LoVo (cell line): Measurements from ENCODE around the gene GNB1.
"Not testable (repeated sequence)": the region's sequence is repeated elsewhere in the genome, so short reads cannot be mapped to it uniquely, and the experiment has no call there.

Experiments used
- DNase-seq: peaks from one replicate; pipeline ENCODE4 v3.0.0-alpha.2; 2016; ENCODE audit warnings: low spot score

The GNB1 gene

DNA sequence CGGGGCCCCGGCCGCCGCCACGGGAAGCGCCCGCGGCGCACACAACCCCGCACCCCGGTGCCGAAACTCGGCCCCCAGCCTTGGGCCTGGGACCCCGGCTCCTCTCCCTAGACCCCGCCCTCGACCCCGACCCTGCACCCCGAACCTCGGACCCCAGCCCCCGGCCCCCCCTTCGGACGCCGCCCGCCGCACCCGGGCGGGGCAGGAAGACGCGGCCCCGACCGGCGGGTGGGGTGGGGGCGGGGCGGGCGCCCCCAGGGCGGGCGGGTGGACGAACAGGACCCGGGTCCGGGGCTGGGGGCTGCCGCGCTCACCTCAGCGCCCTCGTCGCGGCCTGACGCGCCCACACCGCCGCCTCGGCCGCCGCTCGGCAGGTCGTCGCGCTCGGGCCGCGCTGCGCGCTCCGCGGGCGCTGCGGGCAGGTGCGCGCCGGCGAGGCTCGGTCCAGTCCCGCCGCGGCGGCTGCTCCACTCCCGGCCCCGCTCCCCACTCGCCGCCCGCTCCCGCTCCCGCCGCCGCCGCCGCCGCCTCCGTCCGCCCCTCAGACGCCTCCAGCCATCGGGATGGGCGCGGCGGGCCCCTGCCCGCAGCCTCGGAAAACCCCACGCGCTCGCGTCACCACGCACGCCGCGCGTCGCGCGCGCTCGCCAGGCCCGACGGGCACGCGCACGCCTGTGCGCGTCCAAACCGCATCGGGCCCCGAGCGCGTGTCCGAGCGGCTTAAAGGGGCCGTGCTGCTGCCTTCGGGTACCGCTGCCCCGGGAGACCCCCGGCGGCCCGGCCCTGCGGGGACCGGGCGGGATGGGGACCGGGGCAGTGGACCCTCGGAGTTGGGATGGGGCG, at the start of gene GNB1:
Gene GNB1 (minus strand): TSS at position 582 of the 843 bp plus-strand sequence. CDS start 65,634 bp downstream, outside the sequence.
- peak; percentile 90 for DNase-seq

DNA sequence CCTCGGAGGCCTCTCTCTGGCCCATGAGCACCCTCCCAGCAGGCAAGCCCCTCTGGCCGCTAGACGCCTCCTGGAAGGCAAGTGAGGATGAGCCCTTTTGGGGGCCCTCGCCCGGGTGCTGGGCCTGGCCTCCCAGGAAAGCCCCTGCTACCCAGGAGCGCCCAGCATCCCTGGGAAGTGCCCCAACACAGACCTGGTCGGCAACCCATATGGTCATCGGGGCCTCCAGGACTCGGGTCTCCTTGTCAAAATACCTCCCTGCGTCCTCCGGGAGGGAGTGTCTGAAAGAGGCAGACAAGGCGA, 49.2 kb upstream of the GNB1 start:
- no peak for DNase-seq

DNA sequence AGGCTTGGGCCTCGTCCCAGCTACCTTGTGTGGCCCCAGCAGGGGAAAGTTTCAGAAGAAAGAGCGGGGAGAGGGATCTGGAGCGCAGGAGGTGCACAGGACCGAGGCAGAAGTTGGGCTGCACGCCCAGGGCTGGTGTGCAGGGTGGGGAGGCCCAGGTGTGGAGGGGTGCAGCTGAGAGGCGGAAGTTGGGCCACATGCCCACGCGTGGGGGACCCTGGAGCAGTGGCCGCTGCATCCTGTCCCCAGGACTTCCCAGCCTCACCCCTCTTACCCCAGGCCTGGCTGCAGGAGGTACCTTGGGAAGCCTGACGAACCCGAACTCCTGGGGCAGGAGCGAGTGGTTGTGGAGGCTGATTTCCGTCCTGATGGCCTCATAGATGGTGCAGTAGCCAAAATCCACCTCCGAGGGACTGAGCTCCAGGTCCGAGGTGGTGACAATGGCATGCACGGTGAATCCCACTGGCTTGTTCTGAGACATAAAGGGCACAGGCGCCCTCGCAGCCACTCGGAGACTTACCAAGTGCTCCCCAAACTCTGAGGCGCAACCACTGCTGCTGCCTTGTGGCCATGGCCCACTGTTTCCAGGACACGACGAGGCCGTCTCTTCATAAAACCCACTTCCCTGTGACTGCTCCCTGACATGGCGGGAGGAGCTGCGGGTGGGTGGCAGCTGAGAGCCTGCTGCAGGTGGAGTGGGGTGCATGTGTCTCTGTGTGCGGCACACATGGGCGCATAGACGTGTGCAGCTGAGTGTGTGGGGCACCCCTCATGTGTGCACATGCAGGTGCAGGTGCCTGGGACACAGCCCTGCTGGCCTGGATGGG, 48.6 kb upstream of the GNB1 start:
- no peak for DNase-seq

DNA sequence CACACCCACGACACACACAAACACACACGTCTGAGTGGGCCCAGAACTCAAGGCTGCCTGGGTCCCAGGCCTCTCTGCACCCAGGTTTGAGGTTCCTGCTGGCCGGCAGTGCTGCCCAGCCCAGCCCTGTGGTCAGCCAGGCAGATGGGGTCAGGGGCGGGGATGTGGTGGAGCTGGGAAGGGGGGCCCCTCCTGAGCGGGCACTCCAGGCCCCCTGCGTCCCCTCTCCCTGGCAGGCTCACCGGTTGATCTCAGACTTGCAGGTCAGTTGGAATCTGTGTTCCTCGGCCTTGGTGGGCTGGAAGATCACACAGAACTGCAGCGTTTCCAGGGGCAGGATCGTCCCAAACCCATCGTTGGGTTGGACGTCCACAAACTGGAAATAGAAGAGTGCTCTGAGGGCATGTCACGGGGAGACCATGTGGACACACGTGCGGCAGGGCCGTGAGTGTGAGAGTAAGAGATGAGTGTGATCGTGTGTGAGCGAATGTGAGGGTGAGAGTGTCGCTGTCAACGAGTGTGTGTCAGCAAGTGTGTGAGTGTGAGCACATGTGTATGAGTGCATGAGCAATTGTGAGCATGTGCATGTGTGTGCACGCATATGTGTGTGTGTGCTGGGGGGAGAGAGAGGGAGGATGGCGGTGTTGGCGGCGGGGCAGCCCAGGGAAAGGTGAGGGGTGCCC, 47.9 kb upstream of the GNB1 start:
- no peak for DNase-seq

DNA sequence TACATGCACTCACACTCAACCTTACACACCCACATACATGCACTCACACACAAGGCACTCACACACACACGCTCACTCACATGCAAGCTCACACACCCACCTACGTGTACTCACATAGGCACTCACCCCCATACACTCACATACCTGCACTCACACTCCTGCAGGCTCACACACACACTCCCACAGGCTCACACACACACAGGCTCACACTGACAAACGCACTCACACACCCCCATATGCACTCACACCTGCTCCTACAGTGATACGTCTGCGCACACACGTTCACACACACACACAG, 47.3 kb upstream of the GNB1 start:
- DNase-seq, result no peak

DNA sequence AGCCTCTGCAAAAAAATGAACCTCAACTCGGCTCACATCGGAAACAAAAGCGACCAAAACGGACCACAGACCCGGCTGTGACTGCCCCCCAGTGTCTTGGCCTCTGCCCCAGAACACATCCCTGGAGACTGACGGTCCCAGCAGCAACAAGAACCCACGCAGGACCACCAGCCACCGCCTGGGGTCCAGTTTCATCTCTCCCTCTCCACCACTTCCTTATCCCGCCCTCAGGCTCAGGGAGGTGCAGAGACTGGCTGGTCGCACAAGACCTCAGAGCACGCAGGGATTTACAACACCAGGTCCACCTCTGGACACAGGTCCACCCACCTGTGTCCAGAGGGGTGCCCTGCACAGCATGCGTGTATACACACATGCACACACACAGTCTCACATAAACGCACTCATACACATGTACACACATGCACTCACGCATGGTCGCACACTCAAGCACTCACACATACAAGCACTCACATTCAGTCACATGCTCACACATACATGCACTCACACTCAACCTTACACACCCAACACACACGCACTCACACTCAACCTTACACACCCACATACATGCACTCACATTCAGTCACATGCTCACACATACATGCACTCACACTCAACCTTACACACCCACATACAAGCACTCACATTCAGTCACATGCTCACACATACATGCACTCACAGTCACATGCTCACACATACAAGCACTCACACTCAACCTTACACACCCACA, 46.8 kb upstream of the GNB1 start:
- DNase-seq, result no peak

DNA sequence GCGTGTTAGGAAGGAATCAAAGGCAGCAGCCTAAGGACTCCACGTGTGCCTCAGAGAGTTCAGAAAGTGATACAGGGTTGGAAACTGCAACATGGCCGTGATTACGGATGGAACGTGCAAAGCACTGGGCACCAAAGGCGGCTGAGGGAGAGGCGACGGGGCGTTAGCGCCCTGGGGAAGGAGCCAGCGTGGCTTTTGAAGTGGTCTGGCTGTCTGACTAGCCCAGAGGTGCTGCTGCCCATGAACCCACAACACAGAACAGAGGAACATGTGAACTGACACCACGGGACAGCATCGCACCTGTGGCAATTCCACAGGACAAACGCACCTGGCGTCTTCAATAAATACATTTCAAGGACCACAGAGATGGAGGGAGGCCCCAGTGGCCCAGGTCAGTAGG, 46.2 kb upstream of the GNB1 start:
- no peak for DNase-seq

DNA sequence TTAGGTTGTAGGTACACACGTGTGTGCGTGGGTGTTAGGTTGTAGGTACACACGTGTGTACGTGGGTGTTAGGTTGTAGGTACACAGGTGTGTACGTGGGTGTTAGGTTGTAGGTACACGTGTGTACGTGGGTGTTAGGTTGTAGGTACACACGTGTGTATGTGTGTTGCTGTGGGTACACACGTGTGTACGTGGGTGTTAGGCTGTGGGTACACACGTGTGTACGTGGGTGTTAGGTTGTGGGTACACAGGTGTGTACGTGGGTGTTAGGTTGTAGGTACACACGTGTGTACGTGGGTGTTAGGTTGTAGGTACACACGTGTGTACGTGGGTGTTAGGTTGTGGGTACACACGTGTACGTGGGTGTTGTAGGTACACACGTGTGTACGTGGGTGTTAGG, 44.0 kb upstream of the GNB1 start:
- not testable (repeated sequence) for DNase-seq

DNA sequence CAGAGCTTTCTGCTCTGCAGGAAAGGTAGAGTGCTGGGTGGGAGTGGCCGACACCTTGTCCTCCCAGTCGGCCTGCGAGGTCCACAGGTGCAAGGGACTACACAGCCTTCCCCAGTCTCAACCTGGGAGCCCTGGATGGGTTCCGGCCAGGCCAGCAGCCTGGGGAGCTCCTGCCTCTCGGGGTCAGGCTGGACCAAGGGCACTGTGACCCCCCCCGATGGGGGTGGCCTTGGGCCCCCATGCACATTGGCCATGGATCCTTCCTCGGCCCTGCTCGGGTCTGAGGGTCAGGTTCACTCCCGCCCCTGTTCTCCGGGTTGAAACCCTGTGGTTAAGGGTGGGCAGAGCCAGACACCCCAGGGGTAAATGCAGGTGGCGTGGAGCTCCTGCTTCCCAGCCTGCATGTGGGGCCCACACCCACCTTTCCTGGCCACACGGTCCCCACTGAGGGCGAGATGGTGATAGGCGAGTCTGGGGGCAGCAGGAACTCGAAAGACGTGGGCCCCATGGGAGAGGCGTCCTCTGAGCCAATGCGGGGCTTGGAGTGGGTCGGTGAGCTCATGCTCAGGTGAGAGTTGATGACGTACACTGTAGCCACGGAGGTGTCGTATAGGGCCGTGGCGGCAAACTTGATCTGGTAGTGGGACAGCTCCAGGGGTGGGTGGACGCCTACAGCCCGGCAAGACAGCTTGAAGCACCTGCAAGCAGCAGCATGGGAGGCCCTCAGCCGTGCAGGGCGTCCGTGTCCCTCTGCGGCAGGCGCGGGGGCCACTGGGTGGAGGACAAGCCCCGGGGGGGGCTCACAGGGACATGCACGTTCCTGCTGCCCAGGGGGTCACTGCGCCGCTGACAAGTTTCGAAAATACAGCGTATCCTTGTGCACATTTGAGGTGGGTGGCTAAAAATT, 39.0 kb upstream of the GNB1 start:
- DNase-seq, result no peak

DNA sequence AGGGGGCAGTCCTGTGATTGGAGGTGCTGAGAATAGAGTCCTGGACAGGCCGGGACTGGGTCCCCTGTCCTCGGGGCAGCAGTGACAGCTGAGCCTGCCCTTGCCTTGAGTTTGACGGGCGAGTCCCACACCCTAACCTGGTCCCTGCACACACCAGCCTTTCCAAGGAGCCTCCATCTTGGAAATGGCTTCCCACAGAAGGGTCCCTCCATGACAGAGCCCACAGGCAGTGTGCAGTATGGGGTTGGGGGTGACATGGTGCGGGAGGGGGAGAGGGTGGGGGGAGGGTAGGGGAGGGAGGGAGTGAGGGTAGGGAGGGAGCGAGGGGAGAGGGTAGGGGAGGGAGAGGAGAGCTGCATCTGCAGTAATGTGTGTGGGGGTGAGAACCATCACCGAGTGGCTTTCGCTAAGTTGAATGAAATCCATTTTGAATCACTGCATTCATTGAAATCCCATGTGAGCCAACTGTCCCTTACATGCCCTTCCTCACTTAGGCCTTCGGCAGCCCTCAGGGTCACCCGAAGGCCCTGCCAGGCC, 38.3 kb upstream of the GNB1 start:
- no peak for DNase-seq

DNA sequence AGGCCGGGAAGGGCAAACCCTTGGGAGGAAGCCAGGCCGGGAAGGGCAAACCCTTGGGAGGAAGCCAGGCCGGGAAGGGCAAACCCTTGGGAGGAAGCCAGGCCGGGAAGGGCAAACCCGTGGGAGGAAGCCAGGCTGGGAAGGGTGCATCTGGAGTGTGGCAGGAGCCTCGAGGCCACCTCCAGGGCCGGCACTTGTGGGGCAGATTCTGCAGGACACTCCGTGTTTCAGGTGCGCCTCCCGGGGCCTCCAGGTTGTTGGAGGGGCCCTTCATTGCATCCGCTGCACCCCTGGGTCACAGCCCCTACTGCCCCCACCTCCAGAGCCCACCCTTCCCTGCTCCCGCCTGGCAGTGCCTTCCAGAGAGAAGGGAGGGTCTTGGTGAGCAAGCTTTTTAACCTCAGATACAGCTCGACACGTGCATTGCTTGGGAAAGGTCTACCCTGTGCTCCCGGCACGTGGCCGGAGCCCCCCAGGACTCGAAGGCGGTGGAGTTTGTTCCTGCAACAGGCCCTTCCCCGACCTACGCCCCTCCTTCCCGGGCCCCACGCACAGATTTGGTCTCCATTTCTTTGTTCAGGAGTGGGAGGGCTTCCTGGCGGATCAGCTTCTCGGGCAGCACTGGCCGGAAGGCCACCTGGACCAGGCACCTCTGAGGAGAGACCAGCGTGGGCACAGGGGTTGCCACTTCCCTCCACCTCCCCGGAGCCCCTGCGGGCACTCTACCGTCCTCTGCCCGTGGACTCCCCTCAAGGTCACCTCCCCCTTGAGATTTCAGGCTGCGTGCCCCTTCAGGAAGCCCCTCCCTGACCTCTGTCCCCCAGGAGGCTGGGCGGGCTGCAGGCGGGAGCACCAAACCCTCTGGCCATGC, 37.6 kb upstream of the GNB1 start:
- no peak for DNase-seq

DNA sequence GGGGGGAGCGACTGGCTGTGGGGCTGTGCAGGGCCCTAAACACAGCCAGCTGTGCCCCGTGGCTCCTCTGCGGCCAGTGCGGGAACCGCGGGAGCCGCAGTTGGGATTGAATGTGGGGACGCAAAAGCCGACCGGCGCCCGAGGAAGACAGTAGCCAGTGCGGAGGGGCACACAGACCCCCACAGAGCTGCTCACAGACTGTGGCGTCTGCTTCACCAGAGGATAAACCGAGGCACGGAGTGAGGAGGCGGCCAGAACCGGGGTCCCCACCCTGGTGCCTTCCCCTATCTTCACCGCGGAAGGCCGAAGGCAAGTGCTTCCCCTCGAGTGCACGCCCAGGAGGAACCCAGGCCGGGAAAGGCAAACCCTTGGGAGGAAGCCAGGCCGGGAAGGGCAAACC, 36.9 kb upstream of the GNB1 start:
- DNase-seq, result no peak

DNA sequence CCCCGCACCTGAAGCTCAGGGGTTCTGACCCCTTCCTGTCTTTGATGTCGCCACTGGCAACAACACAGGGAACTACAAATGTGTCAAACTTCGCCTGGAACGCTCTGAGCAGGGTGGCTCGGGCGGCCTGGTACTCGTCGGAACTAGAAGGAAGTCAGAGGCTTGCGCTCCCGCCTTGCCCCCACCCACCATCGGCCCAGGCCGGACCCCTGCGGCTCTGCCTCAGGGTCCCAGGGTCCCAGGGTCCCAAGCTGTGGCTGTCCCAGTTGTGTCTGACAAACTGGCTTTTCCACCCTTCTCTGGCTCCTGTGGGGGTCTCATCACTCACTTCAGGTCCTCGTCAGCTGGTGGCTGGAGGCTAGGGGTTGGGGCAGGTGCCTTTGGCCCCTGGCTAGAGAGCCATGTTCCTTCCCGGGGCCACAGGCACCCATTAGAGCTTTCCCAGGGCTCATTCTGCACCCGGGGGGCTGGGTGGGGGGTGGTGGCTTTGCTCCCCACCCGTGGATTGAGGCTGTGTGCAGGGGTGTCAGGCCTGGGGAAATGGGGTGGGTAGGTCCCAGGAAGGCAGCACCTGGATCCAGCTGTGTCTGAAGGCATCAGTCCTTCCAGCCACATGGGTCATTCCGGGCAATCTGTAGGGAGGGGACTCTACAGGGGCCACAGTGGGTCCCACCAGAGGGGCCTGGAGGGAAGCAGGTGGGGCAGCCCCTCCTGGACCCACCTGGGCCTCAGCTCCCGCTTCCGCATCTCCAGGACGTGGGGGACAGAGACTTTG, 36.2 kb upstream of the GNB1 start:
- DNase-seq, result no peak

DNA sequence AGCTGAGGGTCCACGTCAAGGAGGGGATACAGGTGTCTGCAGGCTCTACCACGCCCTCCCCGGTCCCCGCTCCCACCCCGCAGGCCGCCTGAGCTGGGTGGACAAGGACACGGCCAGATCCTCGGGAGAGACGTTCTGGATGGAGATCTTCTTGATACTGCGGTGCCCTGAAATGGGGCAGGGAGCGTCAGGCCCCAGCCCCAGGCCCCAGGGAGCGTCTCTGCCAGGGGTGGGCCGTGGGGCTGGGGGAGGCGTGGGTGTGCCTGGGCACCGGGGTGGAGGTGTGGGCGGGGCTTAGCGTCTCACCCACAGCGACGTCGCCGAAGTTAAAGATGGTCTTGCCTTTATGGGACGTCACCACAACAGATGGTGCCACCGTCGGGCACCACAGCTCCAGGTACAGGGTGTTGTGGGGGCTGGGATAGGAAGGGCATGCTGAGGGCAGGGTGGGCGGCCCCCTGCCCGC, 35.5 kb upstream of the GNB1 start:
- no peak for DNase-seq

DNA sequence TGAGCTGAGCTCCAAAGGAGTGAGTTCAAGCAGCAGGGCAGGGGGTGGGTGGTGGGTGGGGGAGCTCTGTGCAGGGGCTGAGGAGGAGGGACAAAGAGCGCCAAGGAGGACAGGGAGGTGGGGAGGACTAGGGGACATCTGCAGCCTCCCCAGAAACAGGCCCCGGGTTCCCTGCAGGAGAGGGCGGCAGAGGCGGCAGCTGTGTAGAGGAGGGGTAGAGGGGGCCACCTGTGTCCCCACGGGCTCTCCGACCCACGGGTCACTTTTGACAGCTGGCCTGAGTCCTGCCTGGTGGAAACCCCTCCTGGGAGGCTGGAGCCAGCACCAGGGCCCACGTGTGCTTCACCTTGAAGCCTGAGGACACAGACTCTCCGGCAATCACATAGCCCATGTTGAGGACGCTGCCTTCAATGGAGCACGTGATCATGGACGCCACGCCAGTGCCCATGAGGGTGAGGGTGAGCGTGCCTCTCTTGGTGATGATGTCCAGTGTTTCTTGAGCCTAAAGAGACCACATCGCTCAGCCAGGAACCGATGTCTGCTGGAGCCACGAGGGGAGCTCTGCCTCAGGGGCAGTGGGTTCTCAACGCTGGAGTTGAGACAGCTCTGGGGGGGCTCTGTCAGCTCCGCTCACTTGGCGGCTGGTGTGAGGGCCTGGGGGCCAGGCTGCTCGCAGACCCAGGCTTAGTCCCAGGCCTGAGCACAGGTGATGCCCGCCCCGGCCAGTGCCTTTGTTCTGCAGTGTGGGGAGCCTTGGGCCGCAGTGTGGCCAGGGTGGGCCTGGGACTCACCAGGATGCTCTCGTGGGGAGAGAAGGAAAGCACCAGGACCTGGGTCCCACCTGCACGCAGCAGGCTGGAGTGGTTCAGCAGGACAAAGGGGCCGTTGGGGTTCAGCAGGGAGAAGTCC, 34.8 kb upstream of the GNB1 start:
- DNase-seq, result no peak

DNA sequence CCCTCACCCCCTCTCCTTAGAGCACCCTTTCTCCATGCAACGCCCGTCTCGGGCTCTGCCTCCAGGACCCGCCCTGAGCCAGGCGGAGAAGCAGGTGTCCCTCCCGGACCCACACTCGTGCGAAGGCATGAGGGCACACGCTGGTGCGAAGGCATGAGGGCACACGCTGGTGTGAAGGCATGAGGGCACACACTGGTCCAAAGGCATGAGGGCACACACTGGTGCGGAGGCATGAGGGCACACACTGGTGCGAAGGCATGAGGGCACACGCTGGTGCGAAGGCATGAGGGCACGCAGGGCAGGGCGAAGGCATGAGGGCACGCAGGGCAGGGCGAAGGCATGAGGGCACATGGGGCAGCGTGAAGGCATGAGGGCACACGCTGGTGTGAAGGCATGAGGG, 34.0 kb upstream of the GNB1 start:
- DNase-seq, result no peak

DNA sequence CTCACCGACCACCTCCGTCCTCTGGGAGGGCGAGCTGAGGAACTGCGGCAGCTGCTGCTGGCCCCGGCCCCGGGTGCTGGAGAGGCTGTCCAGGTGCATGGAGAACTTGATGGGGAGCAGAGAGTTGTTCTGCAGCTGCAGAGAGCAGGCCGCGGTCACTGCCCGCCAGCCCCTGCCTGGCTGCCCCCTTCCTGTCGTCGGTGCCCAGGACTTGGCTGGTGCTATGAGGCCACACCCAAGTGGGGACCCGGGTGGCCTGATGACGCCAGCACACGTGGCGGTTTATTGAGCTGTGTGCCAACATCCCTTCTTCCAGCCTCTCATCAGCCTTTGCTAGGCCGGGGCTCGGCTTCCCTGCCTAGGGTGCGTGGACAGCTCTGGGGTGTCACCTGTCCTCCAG, 33.5 kb upstream of the GNB1 start:
- DNase-seq, result no peak
